Upper lobe of left lung (tissue), 6 donors: ENCODE results near the gene TNFAIP2. TPM values are rescaled to one million over a fixed set of nuclear protein-coding genes. Genes with fewer than 3 reads are reported as not detected.
"Not testable (repeated sequence)": the region's sequence is repeated elsewhere in the genome, so short reads cannot be mapped to it uniquely, and the experiment has no call there.

Source experiments
- ATAC-seq, 2 donors: fragments of 200-7000 bp; cut with Tn5 transposase; one replicate each; pipeline ENCODE4 v1.9.1; 2022; ENCODE audit warnings: mild to moderate bottlenecking in 2 of 2, moderate library complexity in 2 of 2; ENCODE audit not compliant: low FRiP score in 2 of 2
- DNase-seq, 2 donors: peaks; one replicate each; pipeline ENCODE4 v3.0.0-alpha.2; 2019 to 2020
- H3K27ac ChIP-seq, 4 donors: fragments of 200-600 bp; sonication (generic); one replicate each; pipeline ENCODE4 v1.5.1; 2016 to 2019
- H3K27me3 ChIP-seq, 4 donors: fragments of 200-600 bp; sonication (generic); one replicate each; pipeline ENCODE4 v1.5.1; 2017 to 2019
- H3K36me3 ChIP-seq, 4 donors: fragments of 200-600 bp; sonication (generic); one replicate each; pipeline ENCODE4 v1.5.1; 2016 to 2019
- H3K4me1 ChIP-seq, 4 donors: fragments of 200-600 bp; sonication (generic); one replicate each; pipeline ENCODE4 v1.5.1; 2018 to 2019
- H3K4me3 ChIP-seq, 4 donors: fragments of 200-600 bp; sonication (generic); one replicate each; pipeline ENCODE4 v1.5.1; 2017 to 2019; ENCODE audit warnings: mild to moderate bottlenecking in 2 of 4, moderate library complexity in 1 of 4
- H3K9me3 ChIP-seq, 4 donors: fragments of 200-600 bp; sonication (generic); one replicate each; pipeline ENCODE4 v1.5.1; 2018 to 2019
- CTCF ChIP-seq, 6 experiments: fragments of 450-650 bp in 4 of 6; fragments of 200-600 bp in 2 of 6; sonication (generic) in 2 of 6; IDR thresholded peaks; one replicate each; pipeline ENCODE4 v1.5.1; 2016 to 2019; ENCODE audit warnings: antibody characterized with exemption in 6 of 6
- EP300 ChIP-seq, 4 donors: sonication (generic); formaldehyde crosslinking; IDR thresholded peaks; one replicate each; pipeline ENCODE4 v1.5.1; 2017; ENCODE audit warnings: antibody characterized with exemption in 4 of 4, control low read depth in 2 of 4
- POLR2A ChIP-seq, 4 donors: fragments of 450-650 bp; IDR thresholded peaks; one replicate each; pipeline ENCODE4 v1.5.1; 2016 to 2017; ENCODE audit warnings: antibody characterized with exemption in 4 of 4, mild to moderate bottlenecking in 2 of 4
- POLR2AphosphoS5 ChIP-seq, 2 donors: sonication (generic); formaldehyde crosslinking; IDR thresholded peaks; one replicate each; pipeline ENCODE4 v1.5.1; 2017; ENCODE audit warnings: antibody characterized with exemption in 2 of 2
- WGBS, 2 donors: methylation state at CpG; one replicate each; pipeline ENCODE4 v1.1.5; 2017 to 2018; 5-methylcytosine and 5-hydroxymethylcytosine counted together
- total RNA-seq, 6 donors: library from RNA; depleted of rRNA in 4 of 6; stranded (reverse); fragments of >200 nt in 4 of 6; gene quantifications; one replicate each; pipeline versions ENCODE4 v1.1.0 to v1.2.1, GENCODE V29; 2016 to 2021
- donor health status: DM: no; HTN: no; CAD: no; lungs with moderate emphysema.
- donor health status: DM: no; HTN: yes; CAD: no; lungs with severe emphysema.

TNFAIP2 gene
- total RNA-seq, 6 donors from 2014 or later: 51.2 to 542 (median 229) TPM

- ATAC-seq: no peak
- DNase-seq: no peak
- no peaks in the 10 kb centered on the region for H3K36me3 ChIP-seq
- peaks cover 0 to 3% (median 0%) of the 10 kb centered on the region in 4 donors for H3K4me1 ChIP-seq
- WGBS, 2 donors: 79 to 80% methylated on average over 15 of the region's 15 CpGs
- TF ChIP-seq POLR2A (IDR thresholded peaks at IDR 0.05): no peak
- TF ChIP-seq POLR2AphosphoS5 (IDR thresholded peaks at IDR 0.05): no peak
- no peak for TF ChIP-seq CTCF (IDR thresholded peaks at IDR 0.05)
- TF ChIP-seq EP300 (IDR thresholded peaks at IDR 0.05): no peak
- H3K27me3 ChIP-seq: no peaks in the 10 kb centered on the region
- H3K9me3 ChIP-seq: no peaks in the 10 kb centered on the region
- no peak overlapping the region for H3K4me3 ChIP-seq
- no peak overlapping the region for H3K27ac ChIP-seq
Measured at GRCh38 chr14:103151270-103151945, 28.1 kb downstream of the TNFAIP2 start.

- ATAC-seq: peak; percentile 81 to 93
- Histone ChIP-seq H3K27me3 (no peaks in the 10 kb centered on the region), H3K9me3 (no peaks in the 10 kb centered on the region), H3K4me3 (no peak overlapping the region), H3K4me1 (peaks cover 0 to 3% (median 0%) of the 10 kb centered on the region in 4 donors), H3K36me3 (no peaks in the 10 kb centered on the region), H3K27ac (no peak overlapping the region)
- DNase-seq: peak; percentile 73 to 86
- WGBS, 2 donors: 38 to 46% methylated on average over 3 to 4 of the region's 6 CpGs
- TF ChIP-seq POLR2A (IDR thresholded peaks at IDR 0.05): no peak
- no peak for TF ChIP-seq CTCF (IDR thresholded peaks at IDR 0.05)
- TF ChIP-seq POLR2AphosphoS5 (IDR thresholded peaks at IDR 0.05): no peak
- no peak for TF ChIP-seq EP300 (IDR thresholded peaks at IDR 0.05)
Measured at GRCh38 chr14:103155010-103155409, 31.7 kb downstream of the TNFAIP2 start.

- ATAC-seq, H3K27me3 ChIP-seq, H3K4me3 ChIP-seq, H3K27ac ChIP-seq, H3K4me1 ChIP-seq, H3K9me3 ChIP-seq, H3K36me3 ChIP-seq, DNase-seq: not testable (repeated sequence)
- 87 to 100% methylated on average over 1 to 11 of the region's 12 CpGs for WGBS, 2 donors
Measured at GRCh38 chr14:103155416-103155815, 32.2 kb downstream of the TNFAIP2 start.

GRCh38 chr14:103155826-103156394, 32.6 kb downstream of the TNFAIP2 start:
- Histone ChIP-seq H3K9me3 (no peaks in the 10 kb centered on the region), H3K27ac (no peak overlapping the region), H3K4me3 (no peak overlapping the region), H3K4me1 (peaks cover 0 to 3% (median 0%) of the 10 kb centered on the region in 4 donors), H3K27me3 (no peaks in the 10 kb centered on the region), H3K36me3 (no peaks in the 10 kb centered on the region)
- WGBS, 2 donors: 86 to 90% methylated on average over 5 to 9 of the region's 9 CpGs
- TF ChIP-seq POLR2AphosphoS5 (IDR thresholded peaks at IDR 0.05) (no peak), EP300 (IDR thresholded peaks at IDR 0.05) (no peak), CTCF (IDR thresholded peaks at IDR 0.05) (no peak), POLR2A (IDR thresholded peaks at IDR 0.05) (no peak)
- ATAC-seq (no peak), DNase-seq (no peak)

GRCh38 chr14:103156651-103157378, 33.6 kb downstream of the TNFAIP2 start:
- Histone ChIP-seq H3K9me3 (no peaks in the 10 kb centered on the region), H3K27ac (no peak overlapping the region), H3K27me3 (no peaks in the 10 kb centered on the region), H3K36me3 (no peaks in the 10 kb centered on the region), H3K4me1 (peaks cover 0 to 3% (median 0%) of the 10 kb centered on the region in 4 donors), H3K4me3 (no peak overlapping the region)
- WGBS, 2 donors: 79 to 84% methylated on average over 9 to 21 of the region's 21 CpGs
- DNase-seq: peak in 1 of 2 donors; percentile 69
- TF ChIP-seq CTCF (IDR thresholded peaks at IDR 0.05) (no peak), POLR2A (IDR thresholded peaks at IDR 0.05) (no peak), EP300 (IDR thresholded peaks at IDR 0.05) (no peak), POLR2AphosphoS5 (IDR thresholded peaks at IDR 0.05) (no peak)
- ATAC-seq: peak in 1 of 2 donors; percentile 31
